ENCODE measurements around the gene ARMH1. TPM values are rescaled to one million over a fixed set of nuclear protein-coding genes. Genes with fewer than 3 reads are reported as not detected.

Gene ARMH1
- total and polyA plus RNA-seq, 2 donors (not counting 1 experiment from before 2014, with no cell fraction given): 10.2 to 225 TPM

DNA sequence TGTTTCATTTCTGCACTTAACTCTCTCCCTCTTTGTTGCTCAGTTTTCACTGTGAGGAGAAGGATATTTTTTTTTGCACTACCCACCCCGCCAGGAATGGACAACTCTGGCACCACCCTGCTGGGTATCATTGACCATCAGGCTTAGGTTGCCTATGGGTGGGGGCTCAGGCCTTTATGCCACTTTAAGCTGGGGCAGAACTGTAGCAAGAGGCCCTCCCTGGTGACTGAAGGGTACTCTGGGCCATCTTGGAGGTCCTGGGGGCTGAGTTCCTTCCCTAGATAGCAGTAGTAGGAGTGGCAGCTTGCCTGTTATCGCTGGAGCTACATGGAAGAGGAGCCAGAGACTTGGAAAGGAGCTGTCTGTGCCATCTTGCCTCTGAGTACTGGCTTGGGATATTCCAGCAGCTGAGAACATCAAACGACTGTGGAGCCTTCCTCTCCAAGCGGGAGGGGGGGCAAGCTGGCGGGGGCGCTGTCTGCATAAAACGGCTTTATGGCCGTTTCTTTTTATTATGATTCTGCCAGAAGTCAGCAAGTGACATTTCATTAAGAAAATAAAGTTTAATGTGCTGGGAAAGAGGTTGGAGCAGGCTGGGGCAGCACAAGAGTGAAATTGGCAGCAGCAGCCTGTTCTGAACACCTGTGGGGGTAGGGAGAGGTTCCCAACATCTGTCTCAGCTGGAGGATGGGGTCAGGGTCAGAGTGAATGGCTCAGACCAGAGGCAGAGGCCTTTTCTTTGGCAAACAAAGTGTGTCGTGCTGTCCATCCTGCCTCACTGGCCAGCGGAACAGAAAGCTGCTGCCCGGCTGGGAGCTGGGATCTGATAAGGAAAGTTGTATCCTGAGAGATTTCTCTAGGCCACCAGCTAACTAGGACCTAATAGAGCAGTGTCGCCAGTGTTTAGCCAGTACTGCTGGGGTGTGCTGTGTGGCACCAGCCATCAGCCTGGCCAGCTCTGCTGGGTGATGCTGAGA, 33.1 kb upstream of the ARMH1 start:
- no peak overlapping the region for H2AFZ ChIP-seq (ENCODE audit: insufficient read depth, low read depth, low read length, poor library complexity, severe bottlenecking)
- H3K4me3 Mint-ChIP-seq: no peak overlapping the region
- peaks cover 3% of the 10 kb centered on the region for H3K4me1 Mint-ChIP-seq
- ChIA-PET CTCF (interaction anchor here (0.6 to 5.1 kb wide), 3 partner anchors 11 to 69 kb away, joined by 3 to 33 read pairs (median 3); no protein-coding TSS in a partner anchor), POLR2A (interaction anchor here (2.0 kb wide), 1 partner anchor 10 kb away, joined by 5 read pairs; no protein-coding TSS in a partner anchor)
- H3K4me1 ChIP-seq (ENCODE audit: control insufficient read depth in 2 of 2, insufficient read depth in 2 of 2, low read length in 2 of 2): no peaks in the 10 kb centered on the region
- WGBS (ENCODE audit: insufficient coverage): 96% methylated on average over 10 of the region's 12 CpGs
- H3K27me3 ChIP-seq (replicated peaks in 1 of 4; ENCODE audit: control extremely low read depth in 1 of 4, control insufficient read depth in 3 of 4, insufficient read depth in 4 of 4, low read length in 3 of 4): no peaks in the 10 kb centered on the region
- H3K9me3 ChIP-seq (ENCODE audit: control extremely low read depth in 1 of 3, control insufficient read depth in 2 of 3, insufficient read depth in 1 of 3, low read length in 2 of 3): no peaks in the 10 kb centered on the region
- no peak overlapping the region for H3K4me3 ChIP-seq (ENCODE audit: control extremely low read depth in 1 of 5, extremely low read depth in 1 of 5, insufficient read depth in 1 of 5, low read depth in 2 of 5, low read length in 4 of 5)
- H3K27me3 Mint-ChIP-seq: no peaks in the 10 kb centered on the region
- no peak overlapping the region for H3K27ac ChIP-seq (ENCODE audit: low read length in 2 of 2)
- no peak for ATAC-seq (ENCODE audit: low read depth)
- H3K27ac Mint-ChIP-seq: no peak overlapping the region
- no peak overlapping the region for H3K4me2 ChIP-seq (replicated peaks; ENCODE audit: low read depth, low read length, poor library complexity, severe bottlenecking)
- no peak overlapping the region for H3K9ac ChIP-seq (ENCODE audit: low read length)
- peaks cover 9 to 96% of the 10 kb centered on the region in 2 experiments for H3K36me3 ChIP-seq (replicated peaks in 1 of 2; ENCODE audit: control extremely low read depth in 1 of 2, control insufficient read depth in 1 of 2, extremely low read depth in 1 of 2, insufficient read depth in 2 of 2, low read length in 1 of 2)
- DNase-seq: no peak
- H4K20me1 ChIP-seq (ENCODE audit: control insufficient read depth, insufficient read depth, low read length, poor library complexity, severe bottlenecking): peaks cover 62% of the 10 kb centered on the region
- no peaks in the 10 kb centered on the region for H3K79me2 ChIP-seq (ENCODE audit: control insufficient read depth, insufficient read depth, low read length)
- no peaks in the 10 kb centered on the region for H3K9me3 Mint-ChIP-seq (ENCODE audit: insufficient read depth)
- TF ChIP-seq, protein P1, sequence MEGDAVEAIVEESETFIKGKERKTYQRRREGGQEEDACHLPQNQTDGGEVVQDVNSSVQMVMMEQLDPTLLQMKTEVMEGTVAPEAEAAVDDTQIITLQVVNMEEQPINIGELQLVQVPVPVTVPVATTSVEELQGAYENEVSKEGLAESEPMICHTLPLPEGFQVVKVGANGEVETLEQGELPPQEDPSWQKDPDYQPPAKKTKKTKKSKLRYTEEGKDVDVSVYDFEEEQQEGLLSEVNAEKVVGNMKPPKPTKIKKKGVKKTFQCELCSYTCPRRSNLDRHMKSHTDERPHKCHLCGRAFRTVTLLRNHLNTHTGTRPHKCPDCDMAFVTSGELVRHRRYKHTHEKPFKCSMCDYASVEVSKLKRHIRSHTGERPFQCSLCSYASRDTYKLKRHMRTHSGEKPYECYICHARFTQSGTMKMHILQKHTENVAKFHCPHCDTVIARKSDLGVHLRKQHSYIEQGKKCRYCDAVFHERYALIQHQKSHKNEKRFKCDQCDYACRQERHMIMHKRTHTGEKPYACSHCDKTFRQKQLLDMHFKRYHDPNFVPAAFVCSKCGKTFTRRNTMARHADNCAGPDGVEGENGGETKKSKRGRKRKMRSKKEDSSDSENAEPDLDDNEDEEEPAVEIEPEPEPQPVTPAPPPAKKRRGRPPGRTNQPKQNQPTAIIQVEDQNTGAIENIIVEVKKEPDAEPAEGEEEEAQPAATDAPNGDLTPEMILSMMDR (IDR thresholded peaks at IDR 0.05): no peak
- no peak for TF ChIP-seq EZH2 (IDR thresholded peaks at IDR 0.05; ENCODE audit: borderline replicate concordance, insufficient read depth, low read depth, low read length, poor library complexity, severe bottlenecking)
- intact Hi-C loops (cut with micrococcal nuclease): no loop called here

DNA sequence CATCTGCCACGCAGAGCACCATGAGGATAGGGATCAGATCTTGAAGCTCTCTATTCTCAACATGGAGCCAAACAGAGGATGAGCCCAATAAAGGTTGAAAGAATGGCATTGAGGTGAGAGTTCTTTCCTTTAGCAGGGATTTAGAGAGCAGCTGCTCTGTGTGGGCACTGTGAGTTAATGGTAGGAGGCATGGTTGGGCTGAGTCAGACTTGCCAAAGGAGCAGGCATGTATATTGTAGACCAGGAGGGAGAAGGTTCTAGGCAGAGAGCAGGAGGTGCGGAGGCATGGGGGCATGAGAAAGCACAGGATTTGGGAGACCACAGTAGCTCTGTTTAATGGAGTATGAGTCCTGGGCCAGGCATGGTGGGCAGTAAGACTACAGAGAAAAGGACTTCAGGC, 32.3 kb upstream of the ARMH1 start:
- ChIA-PET POLR2A (interaction anchor here (2.0 kb wide), 1 partner anchor 10 kb away, joined by 5 read pairs; no protein-coding TSS in a partner anchor), CTCF (interaction anchor here (0.7 to 5.1 kb wide), 3 partner anchors 10 to 554 kb away, joined by 3 to 33 read pairs (median 3); no protein-coding TSS in a partner anchor)
- Histone ChIP-seq H3K9me3 (ENCODE audit: control extremely low read depth in 1 of 3, control insufficient read depth in 2 of 3, insufficient read depth in 1 of 3, low read length in 2 of 3) (no peaks in the 10 kb centered on the region), H3K27me3 (replicated peaks in 1 of 4; ENCODE audit: control extremely low read depth in 1 of 4, control insufficient read depth in 3 of 4, insufficient read depth in 4 of 4, low read length in 3 of 4) (no peaks in the 10 kb centered on the region), H3K79me2 (ENCODE audit: control insufficient read depth, insufficient read depth, low read length) (no peaks in the 10 kb centered on the region), H3K4me1 (ENCODE audit: control insufficient read depth in 2 of 2, insufficient read depth in 2 of 2, low read length in 2 of 2) (no peaks in the 10 kb centered on the region), H4K20me1 (ENCODE audit: control insufficient read depth, insufficient read depth, low read length, poor library complexity, severe bottlenecking) (peaks cover 61% of the 10 kb centered on the region), H3K27ac (ENCODE audit: low read length in 2 of 2) (no peak overlapping the region), H3K9ac (ENCODE audit: low read length) (no peak overlapping the region), H3K4me3 (ENCODE audit: control extremely low read depth in 1 of 5, extremely low read depth in 1 of 5, insufficient read depth in 1 of 5, low read depth in 2 of 5, low read length in 4 of 5) (no peak overlapping the region), H2AFZ (ENCODE audit: insufficient read depth, low read depth, low read length, poor library complexity, severe bottlenecking) (no peak overlapping the region), H3K4me2 (replicated peaks; ENCODE audit: low read depth, low read length, poor library complexity, severe bottlenecking) (no peak overlapping the region), H3K36me3 (replicated peaks in 1 of 2; ENCODE audit: control extremely low read depth in 1 of 2, control insufficient read depth in 1 of 2, extremely low read depth in 1 of 2, insufficient read depth in 2 of 2, low read length in 1 of 2) (peaks cover 5 to 96% of the 10 kb centered on the region in 2 experiments)
- TF ChIP-seq EZH2 (IDR thresholded peaks at IDR 0.05; ENCODE audit: borderline replicate concordance, insufficient read depth, low read depth, low read length, poor library complexity, severe bottlenecking): no peak
- TF ChIP-seq, protein P1 (IDR thresholded peaks at IDR 0.05): no peak
- Mint-ChIP-seq H3K4me3 (no peak overlapping the region), H3K27ac (no peak overlapping the region), H3K4me1 (no peaks in the 10 kb centered on the region), H3K9me3 (ENCODE audit: insufficient read depth) (no peaks in the 10 kb centered on the region), H3K27me3 (no peaks in the 10 kb centered on the region)
- no peak for ATAC-seq (ENCODE audit: low read depth)
- WGBS (ENCODE audit: insufficient coverage): 100% methylated on average over 2 of the region's 2 CpGs
- intact Hi-C loops (cut with micrococcal nuclease): no loop called here
- DNase-seq: no peak

Data from B cell (primary cell).